8988T (cell line): ENCODE results near the gene C11orf86.
"Not testable (repeated sequence)": the region's sequence is repeated elsewhere in the genome, so short reads cannot be mapped to it uniquely, and the experiment has no call there.

ENCODE experiments used
- DNase-seq: peaks from one replicate; pipeline ENCODE4 v3.0.0; 2011

Gene C11orf86

GRCh38 chr11:66974724-66975404 lies at the start of gene C11orf86:
C11orf86 (plus strand) TSS chr11:66975304; CDS start chr11:66975363, 59 bp downstream.
- no peak for DNase-seq

- DNase-seq, result no peak
These were observed 45.4 kb upstream of the C11orf86 start for GRCh38 chr11:66929753-66930152.

GRCh38 chr11:66932543-66932942 lies 42.6 kb upstream of the C11orf86 start:
- no peak for DNase-seq

- no peak for DNase-seq
These were observed 41.6 kb upstream of the C11orf86 start for GRCh38 chr11:66933531-66933930.

GRCh38 chr11:66934950-66935779 lies 39.9 kb upstream of the C11orf86 start:
- no peak for DNase-seq

GRCh38 chr11:66936311-66936711 lies 38.8 kb upstream of the C11orf86 start:
- DNase-seq, result no peak

GRCh38 chr11:66937193-66937733 lies 37.8 kb upstream of the C11orf86 start:
- no peak for DNase-seq

GRCh38 chr11:66938582-66939135 lies 36.4 kb upstream of the C11orf86 start:
- DNase-seq, result no peak

- peak; percentile 85 for DNase-seq
These were observed 25.0 kb upstream of the C11orf86 start for GRCh38 chr11:66950112-66950535.

GRCh38 chr11:66951135-66951534 lies 24.0 kb upstream of the C11orf86 start:
- no peak for DNase-seq

- no peak for DNase-seq
These were observed 23.2 kb upstream of the C11orf86 start for GRCh38 chr11:66951927-66952337.

GRCh38 chr11:66953081-66953833 lies 21.8 kb upstream of the C11orf86 start:
- no peak for DNase-seq

GRCh38 chr11:66956689-66957290 lies 18.3 kb upstream of the C11orf86 start:
- no peak for DNase-seq

- DNase-seq, result peak; percentile 84
These were observed 17.2 kb upstream of the C11orf86 start for GRCh38 chr11:66957971-66958231.

- peak; percentile 99 for DNase-seq
These were observed 16.7 kb upstream of the C11orf86 start, which contains the start of gene PC for GRCh38 chr11:66958232-66958955. PC (minus strand) TSS chr11:66958383; CDS start chr11:66872159, 86,224 bp downstream.

- no peak for DNase-seq
These were observed 16.2 kb upstream of the C11orf86 start for GRCh38 chr11:66958956-66959274.

GRCh38 chr11:66961691-66962213 lies 13.4 kb upstream of the C11orf86 start:
- DNase-seq, result not testable (repeated sequence)

- DNase-seq, result no peak
These were observed 12.9 kb upstream of the C11orf86 start for GRCh38 chr11:66962247-66962646.

GRCh38 chr11:66962801-66963200 lies 12.3 kb upstream of the C11orf86 start:
- no peak for DNase-seq

GRCh38 chr11:66964495-66964894 lies 10.6 kb upstream of the C11orf86 start:
- DNase-seq, result no peak

GRCh38 chr11:66966351-66966750 lies 8.8 kb upstream of the C11orf86 start:
- DNase-seq, result no peak
